GM19023 (cell line): Measurements from ENCODE around the gene TRIM43.
"Not testable (repeated sequence)": the region's sequence is repeated elsewhere in the genome, so short reads cannot be mapped to it uniquely, and the experiment has no call there.

Experiments
- ATAC-seq: cut with Tn5 transposase; IDR thresholded peaks from one replicate; pipeline ENCODE4 v1.9.1; 2021; ENCODE audit warnings: mild to moderate bottlenecking, moderate library complexity; ENCODE audit not compliant: unreplicated experiment

TRIM43 gene

GRCh38 chr2:95640515-95641288 is 48.9 kb downstream of the TRIM43 start:
- not testable (repeated sequence) for ATAC-seq

- ATAC-seq = not testable (repeated sequence)
Observed at GRCh38 chr2:95641289-95641575, 49.4 kb downstream of the TRIM43 start.

- ATAC-seq = not testable (repeated sequence)
Observed at GRCh38 chr2:95641787-95642186, 50.0 kb downstream of the TRIM43 start.

GRCh38 chr2:95642360-95642759 is 50.6 kb downstream of the TRIM43 start:
- not testable (repeated sequence) for ATAC-seq

GRCh38 chr2:95642951-95643350 is 51.1 kb downstream of the TRIM43 start:
- ATAC-seq = not testable (repeated sequence)

- not testable (repeated sequence) for ATAC-seq
Observed at GRCh38 chr2:95645312-95645711, 53.5 kb downstream of the TRIM43 start.

- ATAC-seq = not testable (repeated sequence)
Observed at GRCh38 chr2:95646274-95646994, 54.6 kb downstream of the TRIM43 start.

- ATAC-seq = not testable (repeated sequence)
Observed at GRCh38 chr2:95648894-95649544, 57.2 kb downstream of the TRIM43 start.
